Astrocyte (in vitro differentiated cells and primary cell): Measurements from ENCODE around the gene CFAP298. TPM values are rescaled to one million over a fixed set of nuclear protein-coding genes. Genes with fewer than 3 reads are reported as not detected.

ENCODE experiments used
- DNase-seq: peaks from one replicate; pipeline ENCODE4 v3.0.0-alpha.2; 2010; ENCODE audit warnings: low read depth
- FAIRE-seq: peaks from 2 replicates; lab custom pipeline; 2011; peaks lifted over from hg19 to GRCh38; lab: Jason Lieb, UNC
- H2AFZ ChIP-seq: 2 replicates; pipeline ENCODE4 v1.6.0; 2012; ENCODE audit warnings: low read depth, low read length, inconsistent platforms
- H3K27ac ChIP-seq: 2 replicates; pipeline ENCODE4 v1.5.1; 2011; ENCODE audit warnings: low read depth, low read length, inconsistent platforms
- H3K27me3 ChIP-seq: 2 replicates; pipeline ENCODE4 v1.6.0; 2011; ENCODE audit warnings: low read length, inconsistent platforms; ENCODE audit not compliant: insufficient read depth
- H3K36me3 ChIP-seq: 2 replicates; pipeline ENCODE4 v1.5.1; 2011; ENCODE audit warnings: low read length, inconsistent platforms; ENCODE audit not compliant: insufficient read depth
- H3K4me1 ChIP-seq: 2 replicates; pipeline ENCODE4 v1.5.1; 2011; ENCODE audit warnings: low read length, inconsistent platforms; ENCODE audit not compliant: insufficient read depth
- H3K4me2 ChIP-seq: 2 replicates; pipeline ENCODE4 v1.6.0; 2012; ENCODE audit warnings: low read length, inconsistent platforms
- H3K4me3 ChIP-seq: 2 replicates; pipeline ENCODE4 v1.5.1; 2011; ENCODE audit warnings: low read depth, mild to moderate bottlenecking, low read length, inconsistent platforms; ENCODE audit not compliant: insufficient read depth
- H3K79me2 ChIP-seq: 2 replicates; pipeline ENCODE4 v1.6.0; 2012; ENCODE audit warnings: mild to moderate bottlenecking, low read length, inconsistent platforms; ENCODE audit not compliant: insufficient read depth
- H3K9ac ChIP-seq: 2 replicates; pipeline ENCODE4 v1.6.0; 2012; ENCODE audit warnings: mild to moderate bottlenecking, low read length, inconsistent platforms
- H3K9me3 ChIP-seq: 2 replicates; pipeline ENCODE4 v1.5.1; 2012; ENCODE audit warnings: low read depth, mild to moderate bottlenecking, low read length, inconsistent platforms; ENCODE audit not compliant: insufficient read depth
- H4K20me1 ChIP-seq: 2 replicates; pipeline ENCODE4 v1.6.0; 2012; ENCODE audit warnings: low read length, inconsistent platforms; ENCODE audit not compliant: insufficient read depth
- H3K27ac Mint-ChIP-seq: one replicate; pipeline ENCODE4 v1.8.0; 2021; ENCODE audit warnings: mild to moderate bottlenecking, mixed read lengths; ENCODE audit not compliant: unreplicated experiment
- H3K27me3 Mint-ChIP-seq: one replicate; pipeline ENCODE4 v1.8.0; 2021; ENCODE audit warnings: low read depth, mixed read lengths; ENCODE audit not compliant: unreplicated experiment
- H3K36me3 Mint-ChIP-seq: one replicate; pipeline ENCODE4 v1.8.0; 2021; ENCODE audit warnings: low read depth, mixed read lengths; ENCODE audit not compliant: unreplicated experiment
- H3K4me1 Mint-ChIP-seq: one replicate; pipeline ENCODE4 v1.8.0; 2021; ENCODE audit warnings: low read depth, mixed read lengths; ENCODE audit not compliant: unreplicated experiment
- H3K4me3 Mint-ChIP-seq: one replicate; pipeline ENCODE4 v1.8.0; 2021; ENCODE audit warnings: mild to moderate bottlenecking, moderate library complexity, mixed read lengths; ENCODE audit not compliant: unreplicated experiment
- H3K9me3 Mint-ChIP-seq: one replicate; pipeline ENCODE4 v1.8.0; 2021; ENCODE audit warnings: mild to moderate bottlenecking, mixed read lengths; ENCODE audit not compliant: unreplicated experiment
- CTCF ChIP-seq: IDR thresholded peaks from 2 replicates; pipeline ENCODE4 v1.5.1; 2011; ENCODE audit warnings: low read depth, mild to moderate bottlenecking, inconsistent platforms, low read length, moderate library complexity; ENCODE audit not compliant: insufficient read depth
- EZH2 ChIP-seq: IDR thresholded peaks from 2 replicates; pipeline ENCODE4 v1.6.1; 2012; ENCODE audit warnings: mild to moderate bottlenecking, low read length, inconsistent platforms; ENCODE audit not compliant: insufficient read depth
- total RNA-seq: library from RNA; stranded (reverse); gene quantifications from 2 replicates; pipeline ENCODE4 v1.2.1, GENCODE V29; 2021

The CFAP298 gene
- total RNA-seq, 1 donor from 2014 or later, result 28.7 TPM

GRCh38 chr21:32549886-32550285 is 62.3 kb downstream of the CFAP298 start:
- no peaks in the 10 kb centered on the region for H3K79me2 ChIP-seq
- no peaks in the 10 kb centered on the region for H3K36me3 ChIP-seq
- Mint-ChIP-seq H3K9me3 (no peaks in the 10 kb centered on the region), H3K4me1 (peaks cover 6% of the 10 kb centered on the region), H3K36me3 (no peaks in the 10 kb centered on the region), H3K4me3 (no peak overlapping the region), H3K27ac (no peak overlapping the region), H3K27me3 (no peaks in the 10 kb centered on the region)
- DNase-seq, result no peak
- H4K20me1 ChIP-seq, result no peaks in the 10 kb centered on the region
- H3K9me3 ChIP-seq, result no peaks in the 10 kb centered on the region
- H3K4me2 ChIP-seq, result no peak overlapping the region
- H3K9ac ChIP-seq, result no peak overlapping the region
- H2AFZ ChIP-seq, result no peak overlapping the region
- peaks cover 4% of the 10 kb centered on the region for H3K4me1 ChIP-seq
- no peak overlapping the region for H3K4me3 ChIP-seq
- FAIRE-seq, result no peak
- H3K27ac ChIP-seq, result no peak overlapping the region
- TF ChIP-seq EZH2, result no peak
- no peak for TF ChIP-seq CTCF
- H3K27me3 ChIP-seq, result no peaks in the 10 kb centered on the region

DNA sequence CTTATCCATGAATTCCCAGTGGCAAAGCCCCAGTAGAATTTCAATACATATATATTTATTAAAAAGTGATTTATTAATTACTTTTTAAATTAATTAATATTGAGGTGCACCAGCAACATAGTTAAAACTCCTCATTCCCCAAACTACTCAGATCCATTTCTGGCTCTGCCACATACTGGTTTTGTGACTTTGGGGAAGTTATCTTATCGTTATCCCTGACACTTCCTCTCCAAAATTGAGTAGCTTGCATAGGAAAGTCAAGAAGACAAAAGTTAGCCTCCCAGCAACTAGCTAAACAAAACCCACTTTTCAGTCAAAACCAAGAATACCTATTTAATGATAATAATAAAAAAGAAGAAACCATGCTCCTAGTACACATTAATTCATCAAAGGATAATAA is 62.7 kb downstream of the CFAP298 start:
- Mint-ChIP-seq H3K9me3 (no peaks in the 10 kb centered on the region), H3K4me1 (peaks cover 6% of the 10 kb centered on the region), H3K27ac (no peak overlapping the region), H3K36me3 (no peaks in the 10 kb centered on the region), H3K27me3 (no peaks in the 10 kb centered on the region), H3K4me3 (no peak overlapping the region)
- Histone ChIP-seq H3K36me3 (no peaks in the 10 kb centered on the region), H3K4me2 (no peak overlapping the region), H3K79me2 (no peaks in the 10 kb centered on the region), H3K27me3 (no peaks in the 10 kb centered on the region), H3K27ac (no peak overlapping the region), H3K9me3 (no peaks in the 10 kb centered on the region), H3K4me1 (peaks cover 4% of the 10 kb centered on the region), H2AFZ (no peak overlapping the region), H4K20me1 (no peaks in the 10 kb centered on the region), H3K4me3 (no peak overlapping the region), H3K9ac (no peak overlapping the region)
- no peak for DNase-seq
- TF ChIP-seq CTCF, result no peak
- no peak for TF ChIP-seq EZH2
- FAIRE-seq, result no peak

Other genes starting within 250 kb of the CFAP298 start
- gene URB1, start 219.4 kb downstream of the CFAP298 start, total RNA-seq, result 17.8 and 19.2 TPM in 2 replicates
- gene EVA1C, start 199.7 kb downstream of the CFAP298 start, total RNA-seq, result not detected in 2 replicates
- 0.34 TPM in 1 of 2 replicates, not detected in the other for gene TCP10L, start 26.9 kb downstream of the CFAP298 start, total RNA-seq
- 11.9 and 12.9 TPM in 2 replicates for gene SYNJ1, start 115.6 kb upstream of the CFAP298 start, total RNA-seq
- 20.5 and 25.8 TPM in 2 replicates for gene PAXBP1, start 159.4 kb upstream of the CFAP298 start, total RNA-seq